Left ventricle myocardium inferior (tissue), 1 donor: ENCODE data around the gene ZNF24. TPM values are rescaled to one million over a fixed set of nuclear protein-coding genes. Genes with fewer than 3 reads are reported as not detected.

Experiments used
- DNase-seq: peaks from one replicate; pipeline ENCODE4 v3.0.0-alpha.2; 2020
- H3K27ac ChIP-seq: fragments of 200-600 bp; replicated peaks from 2 replicates; pipeline ENCODE4 v1.8.0; 2021
- H3K27me3 ChIP-seq: fragments of 200-600 bp; 2 replicates; pipeline ENCODE4 v1.8.0; 2021; ENCODE audit warnings: low read depth
- H3K36me3 ChIP-seq: fragments of 200-600 bp; 2 replicates; pipeline ENCODE4 v1.8.0; 2021
- H3K4me1 ChIP-seq: fragments of 200-600 bp; 2 replicates; pipeline ENCODE4 v1.8.0; 2021
- H3K4me3 ChIP-seq: fragments of 200-600 bp; 2 replicates; pipeline ENCODE4 v1.8.0; 2021; ENCODE audit warnings: mild to moderate bottlenecking, moderate library complexity
- H3K9me3 ChIP-seq: fragments of 200-600 bp; replicated peaks from 2 replicates; pipeline ENCODE4 v1.8.0; 2021
- CTCF ChIP-seq: fragments of 200-600 bp; IDR thresholded peaks from 2 replicates; pipeline ENCODE4 v1.8.0; 2021; ENCODE audit warnings: antibody characterized with exemption, mild to moderate bottlenecking, borderline replicate concordance
- intact Hi-C: fragments of 100-400 bp; cut with micrococcal nuclease; formaldehyde crosslinking; loops from one replicate; pipeline ENCODE4 v1.11.0; 2022
- total RNA-seq: library from RNA; stranded (reverse); fragmentation: NEBNext Ultra II Directional; extraction: Animal tissue kit (Norgen Biotek cat#: 25700); gene quantifications from one replicate; pipeline ENCODE4 v1.2.1, GENCODE V29; 2021
- donor health status: DM: no; HTN: yes; CAD: no; lungs with severe emphysema.

The ZNF24 gene
- total RNA-seq, 1 donor from 2014 or later: 44.5 TPM

- peak; percentile 29 for DNase-seq
- Histone ChIP-seq H3K4me3 (no peak overlapping the region), H3K27ac (no peak overlapping the region), H3K27me3 (no peaks in the 10 kb centered on the region), H3K36me3 (peaks cover 10% of the 10 kb centered on the region), H3K9me3 (peaks cover 9% of the 10 kb centered on the region), H3K4me1 (peaks cover 49% of the 10 kb centered on the region)
- intact Hi-C loops: no loop called here
- TF ChIP-seq CTCF: no peak
Observed at GRCh38 chr18:35283923-35284794, 60.1 kb downstream of the ZNF24 start.

DNA sequence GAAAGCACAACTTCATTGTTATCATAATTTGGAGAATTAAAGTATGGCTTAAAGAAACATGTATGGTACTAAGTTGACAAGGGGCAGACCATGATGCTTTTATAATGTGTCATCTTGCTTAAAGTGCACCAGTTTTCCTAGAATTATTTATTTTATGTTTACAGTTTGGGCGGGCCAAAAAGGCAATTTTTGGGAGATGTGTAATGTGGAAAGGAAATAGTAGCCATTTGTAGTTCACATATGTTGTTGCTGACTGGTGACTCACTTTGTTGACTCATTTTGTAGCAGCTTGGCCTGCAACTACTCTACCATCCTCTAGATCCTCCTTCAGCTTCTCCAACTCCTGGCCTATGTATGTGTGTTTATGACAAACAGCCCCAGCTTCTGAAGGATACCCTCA is 61.9 kb downstream of the ZNF24 start:
- intact Hi-C loops: no loop called here
- no peak for DNase-seq
- Histone ChIP-seq H3K27ac (no peak overlapping the region), H3K27me3 (no peaks in the 10 kb centered on the region), H3K4me3 (no peak overlapping the region), H3K4me1 (peaks cover 32% of the 10 kb centered on the region), H3K9me3 (peaks cover 13% of the 10 kb centered on the region), H3K36me3 (peaks cover 10% of the 10 kb centered on the region)
- no peak for TF ChIP-seq CTCF

Other genes with a start within 250 kb of the ZNF24 start
- 13.4 TPM for gene ZNF397, start 103.4 kb downstream of the ZNF24 start, total RNA-seq
- 13.3 TPM for gene ZSCAN30, start 54.2 kb downstream of the ZNF24 start, total RNA-seq
- 0.71 TPM for gene ZNF396, start 32.9 kb upstream of the ZNF24 start, total RNA-seq
- gene INO80C, start 153.5 kb upstream of the ZNF24 start, total RNA-seq: 20.3 TPM
- 47.8 TPM for gene GALNT1, start 237.3 kb upstream of the ZNF24 start, total RNA-seq